Esophagus (tissue), 2 donors: Measurements from ENCODE around the gene SLC6A9. TPM values are rescaled to one million over a fixed set of nuclear protein-coding genes. Genes with fewer than 3 reads are reported as not detected.

Experiments used
- H3K27ac ChIP-seq, 2 donors: one replicate each; pipeline ENCODE4 v1.5.1; 2013; ENCODE audit warnings: low read depth in 2 of 2, mild to moderate bottlenecking in 2 of 2, inconsistent platforms in 1 of 2, low read length in 1 of 2, moderate library complexity in 1 of 2
- H3K27me3 ChIP-seq, 2 donors: one replicate each; pipeline ENCODE4 v1.6.1; 2013; ENCODE audit warnings: low read length in 2 of 2, control low read depth in 1 of 2, mild to moderate bottlenecking in 1 of 2; ENCODE audit not compliant: insufficient read depth in 2 of 2, control insufficient read depth in 1 of 2
- H3K36me3 ChIP-seq, 2 donors: one replicate each; pipeline ENCODE4 v1.6.1; 2013; ENCODE audit warnings: low read length in 1 of 2; ENCODE audit not compliant: control insufficient read depth in 2 of 2, insufficient read depth in 2 of 2
- H3K4me1 ChIP-seq, 2 donors: one replicate each; pipeline ENCODE4 v1.6.1; 2013; ENCODE audit warnings: low read length in 1 of 2; ENCODE audit not compliant: control insufficient read depth in 2 of 2, insufficient read depth in 2 of 2
- H3K4me3 ChIP-seq, 2 donors: one replicate each; pipeline ENCODE4 v1.5.1; 2013; ENCODE audit warnings: low read length in 2 of 2, mild to moderate bottlenecking in 2 of 2, low read depth in 1 of 2, moderate library complexity in 1 of 2
- H3K9me3 ChIP-seq, 2 donors: one replicate each; pipeline ENCODE4 v1.6.1; 2013; ENCODE audit warnings: mild to moderate bottlenecking in 2 of 2, low read depth in 1 of 2, low read length in 1 of 2, moderate library complexity in 1 of 2; ENCODE audit not compliant: control insufficient read depth in 2 of 2, insufficient read depth in 1 of 2
- WGBS, 2 donors: extraction: QIAGEN DNeasy Blood & Tissue Kit; methylation state at CpG; one replicate each; pipeline ENCODE4 v1.1.7; 2013; 5-methylcytosine and 5-hydroxymethylcytosine counted together
- polyA plus RNA-seq, 2 donors: library from polyadenylated mRNA; stranded (reverse); fragments of 200-250 nt; gene quantifications; one replicate each; pipeline ENCODE4 v1.2.3, GENCODE V29; 2013
- donor health status: healthy with polysubstance abuse.
- donor health status: Bipolar disorder and iron deficiency.

The SLC6A9 gene
- polyA plus RNA-seq, 2 donors = 13.8 to 22.8 TPM

DNA sequence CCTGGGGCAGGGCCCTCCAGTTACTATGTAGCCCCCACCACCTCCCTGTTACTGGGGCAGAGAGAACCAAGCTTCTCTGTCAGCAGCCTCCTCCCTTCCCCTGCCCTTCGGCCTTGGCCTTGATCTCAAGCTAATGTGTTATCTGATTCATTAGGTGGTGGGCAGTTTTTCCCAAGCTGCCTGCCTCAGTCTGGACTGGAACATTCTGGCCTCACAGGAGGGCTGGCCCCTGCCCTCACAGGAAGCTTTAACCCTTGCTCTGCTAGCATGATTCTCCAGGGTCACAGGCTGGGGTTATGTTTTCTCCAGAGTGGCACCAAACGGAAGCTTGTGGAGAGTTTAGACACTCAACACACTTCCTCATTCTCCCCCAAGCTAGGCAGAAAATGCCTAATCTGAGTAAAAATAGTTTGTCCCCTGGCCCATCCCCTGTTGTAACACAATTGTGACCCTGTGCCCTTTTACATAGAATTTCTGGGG, 37.2 kb upstream of the SLC6A9 start:
- WGBS, 2 donors = 67 to 68% methylated on average over 2 of the region's 2 CpGs
- no peaks in the 10 kb centered on the region for H3K9me3 ChIP-seq
- peaks cover 0 to 2% of the 10 kb centered on the region in 2 donors for H3K27me3 ChIP-seq
- H3K27ac ChIP-seq = no peak overlapping the region
- H3K4me3 ChIP-seq = no peak overlapping the region
- H3K36me3 ChIP-seq = no peaks in the 10 kb centered on the region
- peaks cover 0 to 2% of the 10 kb centered on the region in 2 donors for H3K4me1 ChIP-seq

DNA sequence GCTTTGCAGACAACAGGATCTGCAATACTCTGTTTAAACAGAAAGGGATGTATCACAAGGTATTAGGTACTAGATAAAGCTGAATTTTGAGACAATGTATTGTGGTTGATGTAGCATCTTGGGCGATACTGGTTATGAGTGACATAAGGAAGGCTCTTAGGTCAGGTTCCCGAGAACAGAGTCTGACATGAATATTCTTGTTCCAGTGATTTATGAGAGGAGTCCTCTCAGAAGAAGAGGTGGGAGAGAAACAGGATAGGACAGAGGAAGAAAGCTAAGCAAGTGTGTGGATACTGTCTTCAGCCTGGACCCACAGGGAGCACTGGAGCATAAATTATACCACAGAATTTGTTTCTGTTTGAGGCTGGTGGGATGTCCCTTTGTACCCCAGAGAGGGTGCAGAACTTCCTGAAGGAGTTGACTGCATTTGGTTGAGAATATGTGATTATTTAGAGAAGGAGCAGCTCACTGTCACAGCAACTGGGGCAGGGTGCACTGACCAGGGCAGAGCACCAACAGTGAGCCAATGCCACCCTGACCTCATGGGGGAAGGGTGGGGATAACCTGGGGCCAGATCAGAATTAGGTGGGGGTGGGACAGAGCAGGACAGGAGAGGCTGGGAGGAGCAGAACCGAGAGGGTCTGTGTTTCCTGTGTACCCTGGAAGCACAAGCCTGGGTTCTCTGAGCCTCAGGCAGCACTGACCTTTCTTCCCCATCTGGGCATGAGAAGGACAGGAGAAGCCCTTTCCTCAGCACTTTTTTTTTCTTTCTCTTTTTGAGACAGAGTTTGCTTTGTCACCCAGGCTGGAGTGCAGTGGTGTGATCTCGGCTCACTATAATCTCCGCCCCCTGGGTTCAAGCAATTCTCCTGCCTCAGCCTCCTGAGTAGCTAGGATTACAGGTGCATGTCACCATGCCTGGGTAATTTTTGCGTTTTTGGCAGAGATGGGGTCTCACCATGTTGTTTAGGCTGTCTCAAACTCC, 36.3 kb upstream of the SLC6A9 start:
- Histone ChIP-seq H3K4me1 (peaks cover 0 to 2% of the 10 kb centered on the region in 2 donors), H3K27me3 (peaks cover 0 to 2% of the 10 kb centered on the region in 2 donors), H3K4me3 (no peak overlapping the region), H3K9me3 (no peaks in the 10 kb centered on the region), H3K36me3 (no peaks in the 10 kb centered on the region), H3K27ac (no peak overlapping the region)
- 54 to 61% methylated on average over 6 of the region's 6 CpGs for WGBS, 2 donors

DNA sequence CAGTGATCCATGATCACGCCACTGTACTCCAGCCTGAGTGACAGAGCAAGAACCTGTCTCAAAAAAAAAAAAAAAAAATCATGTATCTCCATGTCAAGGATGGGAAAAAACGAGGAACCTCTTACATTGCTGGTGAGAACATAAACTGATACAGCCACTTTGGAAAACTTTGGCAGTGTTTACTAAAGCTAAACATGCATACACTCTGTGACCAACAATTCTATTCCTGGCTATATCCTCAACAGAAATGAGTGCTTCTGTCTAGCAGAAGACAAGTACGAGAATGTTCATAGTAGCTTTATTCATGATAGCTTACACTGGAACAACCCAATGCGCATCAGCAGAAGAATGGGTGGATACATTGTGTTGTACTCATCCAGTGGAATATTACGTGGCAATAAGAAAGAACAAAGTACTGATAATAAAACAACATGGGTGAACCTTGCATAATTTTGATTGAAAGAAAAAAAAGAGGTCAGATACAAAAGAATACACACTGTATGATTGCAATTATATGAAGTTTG, 31.5 kb upstream of the SLC6A9 start:
- Histone ChIP-seq H3K4me1 (no peaks in the 10 kb centered on the region), H3K27ac (no peak overlapping the region), H3K4me3 (no peak overlapping the region), H3K9me3 (no peaks in the 10 kb centered on the region), H3K36me3 (no peaks in the 10 kb centered on the region), H3K27me3 (no peaks in the 10 kb centered on the region)
- 74 to 82% methylated on average over 5 of the region's 5 CpGs for WGBS, 2 donors

DNA sequence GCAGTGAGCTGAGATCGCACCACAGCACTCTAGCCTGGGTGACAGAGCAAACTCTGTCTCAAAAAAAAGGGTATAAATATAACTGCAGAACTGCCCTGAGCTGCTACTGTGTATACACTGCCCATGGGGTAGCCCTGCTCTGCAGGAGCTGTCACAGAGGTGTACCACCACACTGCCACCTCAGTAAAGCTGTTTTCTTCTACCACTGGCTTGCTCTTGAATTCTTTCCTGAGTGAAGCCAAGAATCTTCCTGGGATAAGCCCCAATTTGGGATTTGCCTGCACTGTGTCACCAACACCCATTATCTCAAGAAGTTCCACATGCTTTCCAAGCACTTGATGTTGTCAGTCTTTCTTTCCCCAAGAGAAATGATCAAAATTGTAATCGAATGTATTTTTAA, 30.6 kb upstream of the SLC6A9 start:
- Histone ChIP-seq H3K36me3 (no peaks in the 10 kb centered on the region), H3K4me3 (no peak overlapping the region), H3K27me3 (no peaks in the 10 kb centered on the region), H3K9me3 (no peaks in the 10 kb centered on the region), H3K4me1 (no peaks in the 10 kb centered on the region), H3K27ac (no peak overlapping the region)
- WGBS, 2 donors = 88 to 90% methylated on average over 2 of the region's 2 CpGs

DNA sequence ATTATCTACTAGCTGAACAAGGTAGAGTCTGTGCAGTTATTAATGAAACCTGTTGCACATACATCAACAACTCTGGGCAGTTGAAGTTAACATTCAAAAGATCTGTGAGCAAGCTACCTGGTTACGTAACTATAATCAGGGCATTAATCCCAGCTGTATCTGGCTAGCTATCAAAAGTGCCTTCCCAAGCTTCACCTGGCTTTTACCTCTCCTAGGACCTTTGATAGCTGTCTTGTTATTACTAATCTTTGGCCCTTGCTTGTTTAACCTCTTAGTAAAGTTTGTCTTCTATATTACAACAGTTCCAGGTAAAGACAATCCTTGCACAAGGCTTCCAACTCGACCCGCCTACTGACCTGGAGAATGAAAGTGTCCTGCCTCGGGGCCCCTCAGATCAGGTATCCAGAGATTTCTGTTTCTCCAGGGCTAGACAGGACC, 29.6 kb upstream of the SLC6A9 start:
- H3K27ac ChIP-seq = no peak overlapping the region

DNA sequence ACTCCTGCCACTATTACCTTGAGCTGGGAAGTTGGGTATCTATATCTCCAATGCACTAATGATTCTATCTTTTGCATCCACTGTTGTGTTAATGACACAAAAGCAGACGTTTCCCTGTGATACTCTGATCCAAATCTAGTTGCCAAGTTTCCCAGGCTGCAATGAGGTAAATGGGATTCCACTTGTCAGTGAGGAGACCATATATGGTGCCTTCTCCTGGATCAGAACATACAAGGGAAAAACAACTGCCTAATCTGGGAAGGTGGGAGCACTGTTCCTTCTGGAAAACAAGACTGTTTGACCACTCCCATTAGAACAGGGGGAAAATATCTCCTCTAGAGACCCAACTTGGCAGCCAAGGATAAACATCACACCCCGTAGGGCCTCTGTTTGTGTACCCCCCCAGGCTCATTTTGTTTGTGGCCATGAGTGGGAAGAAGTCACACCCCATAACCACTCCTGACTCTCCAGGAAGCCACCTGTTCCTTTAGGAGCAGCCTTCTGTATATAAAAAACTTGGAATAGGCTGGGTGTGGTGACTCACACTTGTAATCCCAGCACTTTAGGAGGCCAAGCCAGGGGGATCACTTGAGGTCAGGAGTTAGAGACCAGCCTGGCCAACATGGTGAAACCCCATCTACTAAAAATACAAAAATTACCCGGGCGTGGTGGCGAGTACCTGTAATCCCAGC, 28.5 kb upstream of the SLC6A9 start:
- WGBS, 2 donors = 43 to 48% methylated on average over 5 of the region's 5 CpGs
- Histone ChIP-seq H3K27ac (peak overlapping the region in 1 of 2 donors; percentile 3), H3K4me1 (no peaks in the 10 kb centered on the region), H3K4me3 (no peak overlapping the region), H3K9me3 (no peaks in the 10 kb centered on the region), H3K36me3 (no peaks in the 10 kb centered on the region), H3K27me3 (no peaks in the 10 kb centered on the region)

More for the DNA sequence above, 29.6 kb upstream of the SLC6A9 start:
- Histone ChIP-seq H3K36me3 (no peaks in the 10 kb centered on the region), H3K27me3 (no peaks in the 10 kb centered on the region), H3K4me3 (no peak overlapping the region), H3K9me3 (no peaks in the 10 kb centered on the region), H3K4me1 (no peaks in the 10 kb centered on the region)
- WGBS, 2 donors = 60 to 61% methylated on average over 4 of the region's 4 CpGs

DNA sequence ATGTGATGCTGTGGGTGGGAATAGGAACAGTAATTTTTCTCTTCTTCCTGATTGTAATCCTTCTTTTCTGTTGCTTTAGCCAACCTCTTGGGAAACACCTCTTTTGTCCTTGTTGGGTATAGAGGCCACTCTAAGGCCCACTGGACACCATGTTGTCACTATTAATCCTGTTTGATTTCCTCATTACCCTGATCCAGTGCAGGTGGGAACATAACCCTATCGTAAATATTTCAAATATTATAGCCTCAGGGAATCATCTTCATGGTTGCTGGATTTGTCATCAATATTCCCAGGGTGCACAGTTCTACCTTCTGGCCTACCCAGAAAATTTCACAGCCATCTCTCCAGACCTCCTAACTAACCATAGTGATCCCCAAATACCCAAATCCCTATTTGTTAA, 27.9 kb upstream of the SLC6A9 start:
- Histone ChIP-seq H3K27ac (peak overlapping the region in 1 of 2 donors; percentile 3), H3K27me3 (no peaks in the 10 kb centered on the region), H3K4me1 (no peaks in the 10 kb centered on the region), H3K36me3 (no peaks in the 10 kb centered on the region), H3K4me3 (no peak overlapping the region), H3K9me3 (no peaks in the 10 kb centered on the region)
- WGBS, 2 donors = 56 to 76% methylated on average over 1 of the region's 1 CpG

DNA sequence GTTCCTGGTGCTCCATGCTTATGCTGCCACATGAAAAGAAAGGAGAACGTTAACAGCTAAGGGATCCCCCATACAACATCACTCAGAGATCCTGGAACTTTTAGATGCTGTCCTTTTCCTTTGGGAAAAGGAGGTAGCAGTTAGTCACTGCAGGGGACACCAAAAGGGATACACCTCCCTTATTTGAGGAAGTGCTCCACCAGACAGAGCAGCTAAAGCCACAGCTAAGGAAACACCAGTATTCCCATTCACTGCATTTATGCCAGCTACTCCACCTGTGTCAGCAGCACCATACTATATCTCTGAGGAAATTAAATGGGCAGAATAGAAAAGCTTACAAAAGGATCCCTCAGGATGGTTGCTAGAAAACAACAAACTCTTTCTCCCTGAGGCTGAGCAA, 26.0 kb upstream of the SLC6A9 start:
- Histone ChIP-seq H3K9me3 (no peaks in the 10 kb centered on the region), H3K36me3 (no peaks in the 10 kb centered on the region), H3K27me3 (no peaks in the 10 kb centered on the region), H3K27ac (no peak overlapping the region), H3K4me3 (no peak overlapping the region), H3K4me1 (no peaks in the 10 kb centered on the region)
- 74 to 82% methylated on average over 1 of the region's 1 CpG for WGBS, 2 donors

DNA sequence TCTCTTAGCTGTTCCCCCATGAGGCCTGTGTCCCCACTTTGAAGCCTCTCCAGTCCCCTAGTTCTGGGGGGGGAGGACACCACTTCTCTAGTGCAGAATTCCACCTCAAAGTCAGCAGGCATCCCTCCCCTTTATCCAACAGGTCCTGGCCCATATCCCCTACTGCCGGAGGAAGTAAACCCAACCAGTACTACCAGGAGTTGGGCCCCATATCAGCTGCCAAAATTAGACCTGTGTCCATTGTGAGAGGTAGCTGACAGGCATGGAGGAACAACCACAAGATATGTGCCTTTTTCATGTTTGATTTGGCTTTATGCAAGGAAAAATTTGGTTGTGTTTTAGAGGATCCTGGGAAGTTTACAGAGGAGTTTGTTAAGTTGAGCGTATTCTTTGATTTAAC, 22.1 kb upstream of the SLC6A9 start:
- Histone ChIP-seq H3K4me1 (no peaks in the 10 kb centered on the region), H3K36me3 (no peaks in the 10 kb centered on the region), H3K9me3 (no peaks in the 10 kb centered on the region), H3K27me3 (no peaks in the 10 kb centered on the region), H3K4me3 (no peak overlapping the region), H3K27ac (no peak overlapping the region)
- 75 to 84% methylated on average over 2 of the region's 2 CpGs for WGBS, 2 donors
